Measurements from ENCODE around the gene ADCY1.
"Not testable (repeated sequence)": the region's sequence is repeated elsewhere in the genome, so short reads cannot be mapped to it uniquely, and the experiment has no call there.

ADCY1 gene

DNA sequence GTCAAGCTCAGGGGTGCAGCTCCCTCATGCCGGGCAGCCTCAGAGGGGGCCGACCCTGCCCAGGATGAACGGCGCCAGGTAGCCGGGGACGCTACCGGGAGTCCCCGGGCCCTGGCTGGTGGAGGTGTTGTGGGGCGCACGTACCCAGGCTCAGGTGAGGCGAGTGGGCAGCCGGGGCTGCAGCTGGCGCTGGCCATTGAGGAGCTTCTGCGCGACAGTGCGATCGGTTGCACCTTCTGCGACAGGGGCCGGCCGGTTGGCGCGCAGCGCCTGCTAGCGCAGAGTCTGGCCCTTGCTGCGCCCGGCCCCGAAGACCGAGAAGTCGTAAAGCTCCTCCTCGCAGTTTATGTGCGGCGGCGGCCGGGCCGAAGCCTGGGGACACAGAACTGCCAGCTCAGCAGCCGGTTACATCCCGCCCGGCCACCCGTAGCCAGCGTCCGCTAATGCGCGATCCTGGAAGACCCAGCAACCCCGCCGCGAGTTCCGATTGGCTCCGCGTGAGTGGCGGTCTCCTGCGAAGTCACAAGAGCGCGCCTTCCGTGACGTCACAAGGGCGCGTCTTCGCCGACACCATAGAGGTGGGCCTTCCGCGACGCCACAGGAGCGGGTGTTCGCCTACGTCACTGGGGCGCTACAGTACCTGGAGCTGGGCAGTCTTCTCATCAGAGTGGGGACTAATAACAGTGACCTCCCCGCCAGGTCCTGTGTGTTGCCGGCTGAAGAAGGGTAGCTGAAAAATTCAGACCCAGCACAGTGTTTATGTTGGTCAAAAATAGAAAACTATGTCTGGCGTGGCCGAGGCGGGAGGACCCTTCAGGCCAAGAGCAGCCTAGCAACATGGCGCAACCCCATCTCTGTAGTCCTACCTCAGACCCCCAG is 194.6 kb downstream of the ADCY1 start:
- DNase-seq = peak; percentile 96

DNA sequence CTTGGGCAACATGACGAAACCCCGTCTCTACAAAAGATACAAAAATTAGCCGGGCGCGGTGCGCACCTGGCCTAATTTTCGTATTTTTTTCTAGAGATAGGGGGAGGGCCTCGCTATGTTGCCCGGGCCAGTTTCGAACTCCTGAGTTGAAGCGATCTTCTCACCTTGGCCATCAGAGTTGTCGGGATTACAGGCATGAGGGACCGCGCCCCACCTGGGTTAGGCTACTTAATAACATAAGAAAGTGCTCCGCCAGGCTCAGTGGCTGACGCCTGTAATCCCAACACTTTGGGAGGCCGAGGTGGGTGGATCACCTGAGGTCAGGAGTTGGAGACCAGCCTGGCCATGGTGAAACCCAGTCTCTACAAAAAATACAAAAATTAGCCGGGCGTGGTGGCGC is 195.5 kb downstream of the ADCY1 start:
- not testable (repeated sequence) for DNase-seq
